ENCODE data around the gene FBXO31. TPM values are rescaled to one million over a fixed set of nuclear protein-coding genes. Genes with fewer than 3 reads are reported as not detected.

FBXO31 gene
- total and polyA plus RNA-seq, 2 of the 13 experiments (the other 11 are each of a cell fraction or from before 2014, with no cell fraction given): 92.4 to 101 TPM

DNA sequence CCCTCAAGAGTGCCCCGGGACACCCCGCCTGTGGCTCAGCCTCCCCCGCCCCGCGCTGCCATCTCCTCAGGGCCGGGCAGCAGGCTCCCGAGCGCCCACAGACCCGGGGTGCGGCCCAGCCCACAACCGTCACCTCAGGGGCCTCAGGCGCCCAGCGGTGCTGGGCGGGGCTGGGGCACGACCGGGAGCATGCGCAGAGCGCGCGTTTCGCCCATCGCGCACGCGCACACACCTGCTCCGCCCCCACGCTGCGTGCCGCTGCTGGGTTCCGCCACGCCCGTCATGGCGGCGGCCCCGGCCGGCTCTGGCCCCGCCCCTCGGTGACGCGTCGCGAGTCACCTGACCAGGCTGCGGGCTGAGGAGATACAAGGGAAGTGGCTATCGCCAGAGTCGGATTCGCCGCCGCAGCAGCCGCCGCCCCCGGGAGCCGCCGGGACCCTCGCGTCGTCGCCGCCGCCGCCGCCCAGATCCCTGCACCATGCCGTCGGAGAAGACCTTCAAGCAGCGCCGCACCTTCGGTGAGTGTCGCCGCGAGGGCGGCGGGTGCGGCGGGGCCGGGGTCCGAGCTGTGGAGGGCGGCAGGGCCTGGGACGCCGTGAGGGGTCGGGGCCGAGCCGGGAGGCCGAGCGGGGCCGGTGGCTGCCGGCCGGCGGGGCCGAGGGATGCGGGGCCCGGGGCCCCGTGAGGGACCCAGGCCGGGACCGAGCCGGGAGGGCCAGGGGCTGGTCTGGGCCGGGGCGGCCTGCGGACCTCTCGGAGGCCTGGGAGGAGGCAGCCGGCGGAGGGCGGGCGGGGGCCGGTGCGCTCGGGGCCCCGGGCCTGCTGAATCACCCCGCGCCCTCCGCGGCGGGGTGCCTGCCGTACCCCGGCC is 8.6 kb upstream of the FBXO31 start, which contains the start of gene MAP1LC3B (continued):
- TF ChIP-seq FOXP1 (IDR thresholded peaks at IDR 0.05): no peak
- peak; percentile 56 for TF ChIP-seq FOXP1 (CRISPR knock-in tag; IDR thresholded peaks at IDR 0.05)
- no peak for TF ChIP-seq SIN3B (IDR thresholded peaks at IDR 0.05; ENCODE audit: low read length)
- peak; percentile 89 for TF ChIP-seq SIX4 (CRISPR knock-in tag; IDR thresholded peaks at IDR 0.05)
- TF ChIP-seq, protein P1, sequence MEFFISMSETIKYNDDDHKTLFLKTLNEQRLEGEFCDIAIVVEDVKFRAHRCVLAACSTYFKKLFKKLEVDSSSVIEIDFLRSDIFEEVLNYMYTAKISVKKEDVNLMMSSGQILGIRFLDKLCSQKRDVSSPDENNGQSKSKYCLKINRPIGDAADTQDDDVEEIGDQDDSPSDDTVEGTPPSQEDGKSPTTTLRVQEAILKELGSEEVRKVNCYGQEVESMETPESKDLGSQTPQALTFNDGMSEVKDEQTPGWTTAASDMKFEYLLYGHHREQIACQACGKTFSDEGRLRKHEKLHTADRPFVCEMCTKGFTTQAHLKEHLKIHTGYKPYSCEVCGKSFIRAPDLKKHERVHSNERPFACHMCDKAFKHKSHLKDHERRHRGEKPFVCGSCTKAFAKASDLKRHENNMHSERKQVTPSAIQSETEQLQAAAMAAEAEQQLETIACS (CRISPR knock-in tag; IDR thresholded peaks at IDR 0.05): peak; percentile 78
- peak; percentile 44 for TF ChIP-seq CENPT (CRISPR knock-in tag; IDR thresholded peaks at IDR 0.05; ENCODE audit: low read depth)
- TF ChIP-seq ZFP90 (CRISPR knock-in tag; IDR thresholded peaks at IDR 0.05; ENCODE audit: borderline replicate concordance): peak; percentile 67; the same call in 1 of the 2 replicates
- TF ChIP-seq GABPA (IDR thresholded peaks at IDR 0.05; ENCODE audit: low read depth, low read length): no peak
- TF ChIP-seq GABPA (CRISPR knock-in tag; IDR thresholded peaks at IDR 0.05; ENCODE audit: low read depth): no peak
- TF ChIP-seq ZNF225 (CRISPR knock-in tag; IDR thresholded peaks at IDR 0.05): peak; percentile 76; the same call in 1 of the 2 replicates
- TF ChIP-seq, protein P2, sequence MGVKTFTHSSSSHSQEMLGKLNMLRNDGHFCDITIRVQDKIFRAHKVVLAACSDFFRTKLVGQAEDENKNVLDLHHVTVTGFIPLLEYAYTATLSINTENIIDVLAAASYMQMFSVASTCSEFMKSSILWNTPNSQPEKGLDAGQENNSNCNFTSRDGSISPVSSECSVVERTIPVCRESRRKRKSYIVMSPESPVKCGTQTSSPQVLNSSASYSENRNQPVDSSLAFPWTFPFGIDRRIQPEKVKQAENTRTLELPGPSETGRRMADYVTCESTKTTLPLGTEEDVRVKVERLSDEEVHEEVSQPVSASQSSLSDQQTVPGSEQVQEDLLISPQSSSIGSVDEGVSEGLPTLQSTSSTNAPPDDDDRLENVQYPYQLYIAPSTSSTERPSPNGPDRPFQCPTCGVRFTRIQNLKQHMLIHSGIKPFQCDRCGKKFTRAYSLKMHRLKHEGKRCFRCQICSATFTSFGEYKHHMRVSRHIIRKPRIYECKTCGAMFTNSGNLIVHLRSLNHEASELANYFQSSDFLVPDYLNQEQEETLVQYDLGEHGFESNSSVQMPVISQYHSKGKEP (CRISPR knock-in tag; IDR thresholded peaks at IDR 0.05): peak; percentile 79; the same call in 1 of the 2 replicates
- TF ChIP-seq, protein P3, sequence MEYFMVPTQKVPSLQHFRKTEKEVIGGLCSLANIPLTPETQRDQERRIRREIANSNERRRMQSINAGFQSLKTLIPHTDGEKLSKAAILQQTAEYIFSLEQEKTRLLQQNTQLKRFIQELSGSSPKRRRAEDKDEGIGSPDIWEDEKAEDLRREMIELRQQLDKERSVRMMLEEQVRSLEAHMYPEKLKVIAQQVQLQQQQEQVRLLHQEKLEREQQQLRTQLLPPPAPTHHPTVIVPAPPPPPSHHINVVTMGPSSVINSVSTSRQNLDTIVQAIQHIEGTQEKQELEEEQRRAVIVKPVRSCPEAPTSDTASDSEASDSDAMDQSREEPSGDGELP (IDR thresholded peaks at IDR 0.05; ENCODE audit: borderline replicate concordance, low read depth): peak; percentile 61; the same call in 1 of the 2 replicates
- no peak for TF ChIP-seq ZNF180 (CRISPR knock-in tag; IDR thresholded peaks at IDR 0.05; ENCODE audit: borderline replicate concordance, low read depth)
- peak; percentile 58; the same call in 1 of the 2 replicates for TF ChIP-seq EEA1 (CRISPR knock-in tag; IDR thresholded peaks at IDR 0.05; ENCODE audit: borderline replicate concordance)
- TF ChIP-seq ZNF329 (CRISPR knock-in tag; IDR thresholded peaks at IDR 0.05; ENCODE audit: low read depth): peak; percentile 87
- TF ChIP-seq DR1 (CRISPR knock-in tag; IDR thresholded peaks at IDR 0.05): peak; percentile 91
- TF ChIP-seq ZFP1 (CRISPR knock-in tag; IDR thresholded peaks at IDR 0.05): no peak
- peak; percentile 99 for TF ChIP-seq HOXA3 (CRISPR knock-in tag; IDR thresholded peaks at IDR 0.05)
- TF ChIP-seq, protein P4, sequence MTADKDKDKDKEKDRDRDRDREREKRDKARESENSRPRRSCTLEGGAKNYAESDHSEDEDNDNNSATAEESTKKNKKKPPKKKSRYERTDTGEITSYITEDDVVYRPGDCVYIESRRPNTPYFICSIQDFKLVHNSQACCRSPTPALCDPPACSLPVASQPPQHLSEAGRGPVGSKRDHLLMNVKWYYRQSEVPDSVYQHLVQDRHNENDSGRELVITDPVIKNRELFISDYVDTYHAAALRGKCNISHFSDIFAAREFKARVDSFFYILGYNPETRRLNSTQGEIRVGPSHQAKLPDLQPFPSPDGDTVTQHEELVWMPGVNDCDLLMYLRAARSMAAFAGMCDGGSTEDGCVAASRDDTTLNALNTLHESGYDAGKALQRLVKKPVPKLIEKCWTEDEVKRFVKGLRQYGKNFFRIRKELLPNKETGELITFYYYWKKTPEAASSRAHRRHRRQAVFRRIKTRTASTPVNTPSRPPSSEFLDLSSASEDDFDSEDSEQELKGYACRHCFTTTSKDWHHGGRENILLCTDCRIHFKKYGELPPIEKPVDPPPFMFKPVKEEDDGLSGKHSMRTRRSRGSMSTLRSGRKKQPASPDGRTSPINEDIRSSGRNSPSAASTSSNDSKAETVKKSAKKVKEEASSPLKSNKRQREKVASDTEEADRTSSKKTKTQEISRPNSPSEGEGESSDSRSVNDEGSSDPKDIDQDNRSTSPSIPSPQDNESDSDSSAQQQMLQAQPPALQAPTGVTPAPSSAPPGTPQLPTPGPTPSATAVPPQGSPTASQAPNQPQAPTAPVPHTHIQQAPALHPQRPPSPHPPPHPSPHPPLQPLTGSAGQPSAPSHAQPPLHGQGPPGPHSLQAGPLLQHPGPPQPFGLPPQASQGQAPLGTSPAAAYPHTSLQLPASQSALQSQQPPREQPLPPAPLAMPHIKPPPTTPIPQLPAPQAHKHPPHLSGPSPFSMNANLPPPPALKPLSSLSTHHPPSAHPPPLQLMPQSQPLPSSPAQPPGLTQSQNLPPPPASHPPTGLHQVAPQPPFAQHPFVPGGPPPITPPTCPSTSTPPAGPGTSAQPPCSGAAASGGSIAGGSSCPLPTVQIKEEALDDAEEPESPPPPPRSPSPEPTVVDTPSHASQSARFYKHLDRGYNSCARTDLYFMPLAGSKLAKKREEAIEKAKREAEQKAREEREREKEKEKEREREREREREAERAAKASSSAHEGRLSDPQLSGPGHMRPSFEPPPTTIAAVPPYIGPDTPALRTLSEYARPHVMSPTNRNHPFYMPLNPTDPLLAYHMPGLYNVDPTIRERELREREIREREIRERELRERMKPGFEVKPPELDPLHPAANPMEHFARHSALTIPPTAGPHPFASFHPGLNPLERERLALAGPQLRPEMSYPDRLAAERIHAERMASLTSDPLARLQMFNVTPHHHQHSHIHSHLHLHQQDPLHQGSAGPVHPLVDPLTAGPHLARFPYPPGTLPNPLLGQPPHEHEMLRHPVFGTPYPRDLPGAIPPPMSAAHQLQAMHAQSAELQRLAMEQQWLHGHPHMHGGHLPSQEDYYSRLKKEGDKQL (CRISPR knock-in tag; IDR thresholded peaks at IDR 0.05; ENCODE audit: low read depth): peak; percentile 13; the same call in 1 of the 2 replicates
- peak; percentile 61 for TF ChIP-seq RAD21 (CRISPR knock-in tag; IDR thresholded peaks at IDR 0.05)
- TF ChIP-seq, protein P5, sequence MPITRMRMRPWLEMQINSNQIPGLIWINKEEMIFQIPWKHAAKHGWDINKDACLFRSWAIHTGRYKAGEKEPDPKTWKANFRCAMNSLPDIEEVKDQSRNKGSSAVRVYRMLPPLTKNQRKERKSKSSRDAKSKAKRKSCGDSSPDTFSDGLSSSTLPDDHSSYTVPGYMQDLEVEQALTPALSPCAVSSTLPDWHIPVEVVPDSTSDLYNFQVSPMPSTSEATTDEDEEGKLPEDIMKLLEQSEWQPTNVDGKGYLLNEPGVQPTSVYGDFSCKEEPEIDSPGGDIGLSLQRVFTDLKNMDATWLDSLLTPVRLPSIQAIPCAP (CRISPR knock-in tag; IDR thresholded peaks at IDR 0.05; ENCODE audit: low read depth): no peak

Data from HepG2 (cell line).